H54 (cell line): Measurements from ENCODE around the gene NPEPL1.

ENCODE experiments used
- DNase-seq: peaks from one replicate; pipeline ENCODE4 v3.0.0; 2011; ENCODE audit warnings: low spot score, mixed read lengths; ENCODE audit not compliant: insufficient read length
- FAIRE-seq: peaks from 3 replicates; lab custom pipeline; 2011; peaks lifted over from hg19 to GRCh38; lab: Jason Lieb, UNC
- POLR2A ChIP-seq: IDR thresholded peaks from 2 replicates; pipeline ENCODE4 v1.6.1; 2011; ENCODE audit warnings: low read depth, mild to moderate bottlenecking, low read length

NPEPL1 gene

GRCh38 chr20:58696411-58696961, 3.9 kb downstream of the NPEPL1 start:
- DNase-seq (no peak), FAIRE-seq (no peak)
- TF ChIP-seq POLR2A = no peak

GRCh38 chr20:58697201-58697866, 4.7 kb downstream of the NPEPL1 start:
- TF ChIP-seq POLR2A = no peak
- DNase-seq = no peak
- FAIRE-seq = no peak

- no peak for TF ChIP-seq POLR2A
- DNase-seq (no peak), FAIRE-seq (no peak)
These were observed 5.5 kb downstream of the NPEPL1 start for GRCh38 chr20:58697867-58698703.

- FAIRE-seq = no peak
- no peak for TF ChIP-seq POLR2A
- no peak for DNase-seq
These were observed 6.4 kb downstream of the NPEPL1 start for GRCh38 chr20:58698741-58699622.

- no peak for FAIRE-seq
- TF ChIP-seq POLR2A = no peak
- no peak for DNase-seq
These were observed 7.1 kb downstream of the NPEPL1 start for GRCh38 chr20:58699623-58700107.

GRCh38 chr20:58700121-58700821, 7.7 kb downstream of the NPEPL1 start:
- DNase-seq (no peak), FAIRE-seq (no peak)
- no peak for TF ChIP-seq POLR2A

- FAIRE-seq (no peak), DNase-seq (no peak)
- no peak for TF ChIP-seq POLR2A
These were observed 8.2 kb downstream of the NPEPL1 start for GRCh38 chr20:58700823-58701222.

GRCh38 chr20:58701431-58702160, 9.0 kb downstream of the NPEPL1 start:
- FAIRE-seq = no peak
- TF ChIP-seq POLR2A = no peak

GRCh38 chr20:58702161-58702510, 9.5 kb downstream of the NPEPL1 start:
- FAIRE-seq (no peak), DNase-seq (no peak)
- no peak for TF ChIP-seq POLR2A

More at GRCh38 chr20:58701431-58702160, 9.0 kb downstream of the NPEPL1 start:
- no peak for DNase-seq

- DNase-seq (no peak), FAIRE-seq (no peak)
- TF ChIP-seq POLR2A = no peak
These were observed 10.5 kb downstream of the NPEPL1 start for GRCh38 chr20:58702859-58703648.

- TF ChIP-seq POLR2A = no peak
- DNase-seq (no peak), FAIRE-seq (no peak)
These were observed 11.3 kb downstream of the NPEPL1 start for GRCh38 chr20:58703765-58704371.
